HEK293 (cell line): ENCODE measurements around the gene MBP.

Experiments
- CTCF ChIA-PET: fragments of 350-600 bp; formaldehyde crosslinking; extraction: SDS; loops from one replicate; lab custom pipeline; 2021; ENCODE audit warnings: antibody characterized with exemption; lab: Yijun Ruan, JAX
- POLR2A ChIA-PET: fragments of 300-600 bp; formaldehyde crosslinking; extraction: SDS; loops from one replicate; lab custom pipeline; 2020; ENCODE audit warnings: antibody characterized with exemption, inconsistent platforms; lab: Yijun Ruan, JAX
- H3K27ac ChIP-seq: fragments of 200-500 bp; sonication (Bioruptor generic); 2 replicates; pipeline ENCODE4 v1.5.1; 2014; ENCODE audit warnings: low read depth, low read length, control low read depth, inconsistent platforms; ENCODE audit errors: extremely low read depth
- H3K36me3 ChIP-seq, 2 experiments: fragments of 200-500 bp in 1 of 2; sonication (Bioruptor generic) in 1 of 2; 1 replicate in 1 of 2; 2 replicates in 1 of 2; pipeline ENCODE4 v1.5.1; 2014 to 2017; ENCODE audit warnings: inconsistent platforms in 2 of 2, low read length in 2 of 2; ENCODE audit not compliant: control insufficient read depth in 2 of 2, insufficient read depth in 1 of 2
- H3K4me1 ChIP-seq: fragments of 200-500 bp; sonication (Bioruptor generic); 2 replicates; pipeline ENCODE4 v1.5.1; 2014; ENCODE audit warnings: mild to moderate bottlenecking, low read length, inconsistent platforms; ENCODE audit not compliant: control insufficient read depth, insufficient read depth
- H3K4me3 ChIP-seq: 2 replicates; pipeline ENCODE4 v1.5.1; 2011; ENCODE audit warnings: low read depth, mild to moderate bottlenecking, control low read depth, low read length, moderate library complexity
- H3K9me3 ChIP-seq: fragments of 200-500 bp; sonication (Bioruptor generic); 2 replicates; pipeline ENCODE4 v1.5.1; 2014; ENCODE audit warnings: low read depth, low read length, inconsistent platforms; ENCODE audit not compliant: control insufficient read depth, insufficient read depth
- GFI1B ChIP-seq: fragments of 450-650 bp; formaldehyde crosslinking; IDR thresholded peaks from 2 replicates; pipeline ENCODE4 v1.5.1; 2016; ENCODE audit warnings: missing biosample characterization, missing genetic modification characterization
- HOXA7 ChIP-seq: sonication (generic); formaldehyde crosslinking; IDR thresholded peaks from 2 replicates; pipeline ENCODE4 v1.8.1; 2022; ENCODE audit warnings: missing genetic modification reagents, borderline replicate concordance
- IKZF3 ChIP-seq: fragments of 450-650 bp; IDR thresholded peaks from 2 replicates; pipeline ENCODE4 v1.5.0; 2018; ENCODE audit warnings: missing biosample characterization, mild to moderate bottlenecking, missing genetic modification characterization, moderate library complexity
- KLF16 ChIP-seq: fragments of 450-650 bp; formaldehyde crosslinking; IDR thresholded peaks from 2 replicates; pipeline ENCODE4 v1.5.1; 2017; ENCODE audit warnings: missing biosample characterization, missing genetic modification characterization
- KLF9 ChIP-seq: fragments of 450-650 bp; formaldehyde crosslinking; IDR thresholded peaks from 2 replicates; pipeline ENCODE4 v1.5.1; 2016; ENCODE audit warnings: missing biosample characterization, missing genetic modification characterization, low read depth
- PRDM1 ChIP-seq: fragments of 450-650 bp; formaldehyde crosslinking; IDR thresholded peaks from 2 replicates; pipeline ENCODE4; 2016; ENCODE audit warnings: missing biosample characterization, missing genetic modification characterization
- SALL2 ChIP-seq: fragments of 450-650 bp; formaldehyde crosslinking; IDR thresholded peaks from 2 replicates; pipeline ENCODE4 v1.5.0; 2017; ENCODE audit warnings: missing biosample characterization, mild to moderate bottlenecking, missing genetic modification characterization, borderline replicate concordance
- WT1 ChIP-seq: fragments of 450-650 bp; formaldehyde crosslinking; IDR thresholded peaks from 2 replicates; pipeline ENCODE4 v1.5.1; 2016; ENCODE audit warnings: missing biosample characterization, missing genetic modification characterization
- ZBTB48 ChIP-seq: fragments of 450-650 bp; formaldehyde crosslinking; IDR thresholded peaks from 2 replicates; pipeline ENCODE4 v1.5.1; 2016; ENCODE audit warnings: missing biosample characterization, missing genetic modification characterization
- ZFP41 ChIP-seq: fragments of 450-650 bp; formaldehyde crosslinking; IDR thresholded peaks from 2 replicates; pipeline ENCODE4 v1.5.1; 2016; ENCODE audit warnings: missing biosample characterization, missing genetic modification characterization, borderline replicate concordance
- ZIC2 ChIP-seq: fragments of 450-650 bp; formaldehyde crosslinking; IDR thresholded peaks from 2 replicates; pipeline ENCODE4 v1.5.1; 2016; ENCODE audit warnings: missing biosample characterization, missing genetic modification characterization
- ZNF184 ChIP-seq: fragments of 450-650 bp; IDR thresholded peaks from 2 replicates; pipeline ENCODE4 v1.5.1; 2018; ENCODE audit warnings: missing biosample characterization, mild to moderate bottlenecking, missing genetic modification characterization
- ZNF223 ChIP-seq: fragments of 450-650 bp; formaldehyde crosslinking; IDR thresholded peaks from 2 replicates; pipeline ENCODE4 v1.5.1; 2016; ENCODE audit warnings: missing biosample characterization, missing genetic modification characterization
- ZNF426 ChIP-seq: fragments of 450-650 bp; formaldehyde crosslinking; IDR thresholded peaks from 2 replicates; pipeline ENCODE4 v1.5.1; 2017; ENCODE audit warnings: missing biosample characterization, missing genetic modification characterization, mild to moderate bottlenecking, inconsistent platforms, moderate library complexity
- ZNF560 ChIP-seq: fragments of 450-650 bp; formaldehyde crosslinking; IDR thresholded peaks from 2 replicates; pipeline ENCODE4 v1.5.1; 2017; ENCODE audit warnings: missing biosample characterization, missing genetic modification characterization, borderline replicate concordance
- ZNF596 ChIP-seq: fragments of 450-650 bp; IDR thresholded peaks from 2 replicates; pipeline ENCODE4 v1.5.0; 2018; ENCODE audit warnings: missing biosample characterization, mild to moderate bottlenecking, missing genetic modification characterization, moderate library complexity
- ZNF658 ChIP-seq: fragments of 450-650 bp; formaldehyde crosslinking; IDR thresholded peaks from 2 replicates; pipeline ENCODE4; 2016; ENCODE audit warnings: missing biosample characterization, missing genetic modification characterization
- ZNF670 ChIP-seq: fragments of 450-650 bp; formaldehyde crosslinking; IDR thresholded peaks from 2 replicates; pipeline ENCODE4 v1.5.1; 2016; ENCODE audit warnings: missing biosample characterization, missing genetic modification characterization, low read depth
- ZNF792 ChIP-seq: fragments of 450-650 bp; formaldehyde crosslinking; IDR thresholded peaks from 2 replicates; pipeline ENCODE4 v1.5.1; 2016; ENCODE audit warnings: missing biosample characterization, missing genetic modification characterization
- ZSCAN16 ChIP-seq: fragments of 450-650 bp; formaldehyde crosslinking; IDR thresholded peaks from 2 replicates; pipeline ENCODE4 v1.5.1; 2016; ENCODE audit warnings: missing biosample characterization, missing genetic modification characterization
- TF ChIP-seq, protein P1 (sequence below): fragments of 450-650 bp; formaldehyde crosslinking; conservative IDR thresholded peaks from 2 replicates; pipeline ENCODE4 v1.5.1; 2016; ENCODE audit warnings: low read depth, missing biosample characterization, missing genetic modification characterization
- TF ChIP-seq, protein P2 (sequence below): fragments of 450-650 bp; formaldehyde crosslinking; IDR thresholded peaks from 2 replicates; pipeline ENCODE4 v1.5.1; 2016; ENCODE audit warnings: missing biosample characterization, missing genetic modification characterization
- TF ChIP-seq, protein P3 (sequence below): IDR thresholded peaks from 2 replicates; pipeline ENCODE4 v1.6.1; 2011; ENCODE audit warnings: mild to moderate bottlenecking, low read depth, low read length, borderline replicate concordance

The MBP gene

DNA sequence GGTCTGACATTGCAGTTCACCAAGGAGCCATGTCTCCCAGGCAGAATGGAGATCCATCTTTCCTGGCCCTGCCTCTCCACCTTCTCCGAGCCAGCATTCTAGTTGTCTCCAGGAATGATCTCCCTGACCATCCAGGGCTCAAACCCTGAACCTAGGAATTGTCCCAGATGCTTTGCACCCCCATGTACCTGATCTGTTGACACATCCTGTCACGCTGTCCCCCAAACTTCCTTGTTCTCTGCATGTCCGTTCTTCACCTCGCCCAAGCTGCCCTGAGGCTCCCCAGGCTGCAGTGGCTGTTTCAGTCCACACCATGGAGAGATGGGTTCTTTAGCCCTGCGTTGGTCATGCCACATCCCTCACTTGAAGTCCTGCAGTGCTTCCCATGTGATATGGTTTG lies 7.0 kb upstream of the MBP start:
- ChIA-PET CTCF (interaction anchor here (0.6 to 1.1 kb wide), 2 partner anchors 12 to 136 kb away, joined by 3 read pairs; no protein-coding TSS in a partner anchor), POLR2A (no interaction called here)
- Histone ChIP-seq H3K36me3 (no peaks in the 10 kb centered on the region), H3K27ac (no peak overlapping the region), H3K4me1 (no peaks in the 10 kb centered on the region), H3K9me3 (no peaks in the 10 kb centered on the region; the same call in 1 of the 2 replicates), H3K4me3 (no peak overlapping the region)
- no peak for TF ChIP-seq ZNF184

DNA sequence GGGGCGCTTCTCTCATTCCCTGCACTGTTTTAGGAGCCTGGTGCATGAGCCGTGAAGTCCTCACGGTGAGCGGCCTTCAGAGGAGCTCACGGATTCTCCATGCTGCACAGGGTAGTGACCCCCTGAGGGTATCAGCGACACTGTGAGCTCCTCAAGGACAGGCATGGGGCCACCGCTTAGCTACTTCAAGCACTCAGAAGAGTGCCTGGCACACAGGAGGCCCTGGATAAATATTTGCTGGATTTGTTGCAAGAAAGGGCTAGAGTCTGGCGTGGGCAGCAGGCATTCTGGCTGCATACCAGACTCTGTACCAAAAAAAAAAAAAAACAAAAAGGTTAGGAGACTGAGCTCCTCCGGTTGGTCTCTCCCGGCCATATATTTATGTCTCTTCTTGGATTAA lies 5.7 kb upstream of the MBP start:
- POLR2A ChIA-PET = interaction anchor here (0.6 kb wide), 1 partner anchor 28 kb away, joined by 3 read pairs; no protein-coding TSS in a partner anchor
- Histone ChIP-seq H3K4me1 (no peaks in the 10 kb centered on the region; the same call in 1 of the 2 replicates), H3K36me3 (no peaks in the 10 kb centered on the region), H3K4me3 (no peak overlapping the region), H3K9me3 (no peaks in the 10 kb centered on the region), H3K27ac (no peak overlapping the region)
- CTCF ChIA-PET = interaction anchor here (0.7 kb wide), 1 partner anchor 18 kb away, joined by 3 read pairs; no protein-coding TSS in a partner anchor
- TF ChIP-seq ZIC2 (tag by site-specific recombination) (peak; percentile 66), KLF9 (tag by site-specific recombination) (no peak)

DNA sequence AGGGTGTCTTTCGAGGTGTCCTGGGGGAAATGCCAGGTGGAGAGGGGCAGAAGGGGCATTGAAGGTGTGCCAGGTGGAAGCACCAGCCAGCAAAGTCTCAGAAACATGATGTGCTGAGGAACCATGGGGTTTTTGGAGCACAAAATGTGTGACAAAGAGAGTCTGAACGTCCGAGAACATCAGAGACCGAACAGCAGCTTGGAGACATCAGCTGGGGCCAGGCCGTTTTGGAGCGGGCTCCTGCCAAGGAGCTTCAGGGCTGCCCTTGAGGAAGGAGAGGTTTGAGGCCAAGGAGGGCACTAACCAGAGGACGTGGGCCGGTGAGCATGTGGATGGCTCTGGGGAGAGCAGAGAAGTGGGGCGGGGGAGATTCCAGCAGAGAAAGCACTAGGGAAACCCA lies 5.3 kb upstream of the MBP start:
- H3K9me3 ChIP-seq = no peaks in the 10 kb centered on the region
- POLR2A ChIA-PET = no interaction called here
- H3K4me3 ChIP-seq = no peak overlapping the region
- no peak overlapping the region for H3K27ac ChIP-seq
- CTCF ChIA-PET = no interaction called here
- TF ChIP-seq GFI1B (tag by site-specific recombination) (no peak), ZSCAN16 (tag by site-specific recombination) (no peak), ZNF426 (tag by site-specific recombination) (no peak), PRDM1 (tag by site-specific recombination) (no peak), HOXA7 (no peak), ZNF670 (tag by site-specific recombination) (no peak), ZFP41 (no peak), SALL2 (tag by site-specific recombination) (no peak), KLF16 (tag by site-specific recombination) (no peak), ZNF560 (tag by site-specific recombination) (no peak), ZNF596 (tag by site-specific recombination) (no peak), ZNF792 (no peak), ZNF223 (no peak), WT1 (no peak), IKZF3 (tag by site-specific recombination) (no peak), ZBTB48 (no peak), ZNF658 (no peak)
- TF ChIP-seq, protein P1, sequence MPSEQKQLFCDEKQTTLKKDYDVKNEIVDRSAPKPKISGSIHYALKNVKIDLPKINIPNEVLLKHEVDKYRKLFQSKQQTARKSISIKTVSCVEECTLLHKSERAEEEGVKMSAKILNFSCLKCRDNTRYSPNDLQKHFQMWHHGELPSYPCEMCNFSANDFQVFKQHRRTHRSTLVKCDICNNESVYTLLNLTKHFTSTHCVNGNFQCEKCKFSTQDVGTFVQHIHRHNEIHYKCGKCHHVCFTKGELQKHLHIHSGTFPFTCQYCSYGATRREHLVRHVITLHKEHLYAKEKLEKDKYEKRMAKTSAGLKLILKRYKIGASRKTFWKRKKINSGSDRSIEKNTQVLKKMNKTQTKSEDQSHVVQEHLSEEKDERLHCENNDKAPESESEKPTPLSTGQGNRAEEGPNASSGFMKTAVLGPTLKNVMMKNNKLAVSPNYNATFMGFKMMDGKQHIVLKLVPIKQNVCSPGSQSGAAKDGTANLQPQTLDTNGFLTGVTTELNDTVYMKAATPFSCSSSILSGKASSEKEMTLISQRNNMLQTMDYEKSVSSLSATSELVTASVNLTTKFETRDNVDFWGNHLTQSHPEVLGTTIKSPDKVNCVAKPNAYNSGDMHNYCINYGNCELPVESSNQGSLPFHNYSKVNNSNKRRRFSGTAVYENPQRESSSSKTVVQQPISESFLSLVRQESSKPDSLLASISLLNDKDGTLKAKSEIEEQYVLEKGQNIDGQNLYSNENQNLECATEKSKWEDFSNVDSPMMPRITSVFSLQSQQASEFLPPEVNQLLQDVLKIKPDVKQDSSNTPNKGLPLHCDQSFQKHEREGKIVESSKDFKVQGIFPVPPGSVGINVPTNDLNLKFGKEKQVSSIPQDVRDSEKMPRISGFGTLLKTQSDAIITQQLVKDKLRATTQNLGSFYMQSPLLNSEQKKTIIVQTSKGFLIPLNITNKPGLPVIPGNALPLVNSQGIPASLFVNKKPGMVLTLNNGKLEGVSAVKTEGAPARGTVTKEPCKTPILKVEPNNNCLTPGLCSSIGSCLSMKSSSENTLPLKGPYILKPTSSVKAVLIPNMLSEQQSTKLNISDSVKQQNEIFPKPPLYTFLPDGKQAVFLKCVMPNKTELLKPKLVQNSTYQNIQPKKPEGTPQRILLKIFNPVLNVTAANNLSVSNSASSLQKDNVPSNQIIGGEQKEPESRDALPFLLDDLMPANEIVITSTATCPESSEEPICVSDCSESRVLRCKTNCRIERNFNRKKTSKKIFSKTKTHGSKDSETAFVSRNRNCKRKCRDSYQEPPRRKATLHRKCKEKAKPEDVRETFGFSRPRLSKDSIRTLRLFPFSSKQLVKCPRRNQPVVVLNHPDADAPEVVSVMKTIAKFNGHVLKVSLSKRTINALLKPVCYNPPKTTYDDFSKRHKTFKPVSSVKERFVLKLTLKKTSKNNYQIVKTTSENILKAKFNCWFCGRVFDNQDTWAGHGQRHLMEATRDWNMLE (tag by site-specific recombination) = no peak
- TF ChIP-seq, protein P2, sequence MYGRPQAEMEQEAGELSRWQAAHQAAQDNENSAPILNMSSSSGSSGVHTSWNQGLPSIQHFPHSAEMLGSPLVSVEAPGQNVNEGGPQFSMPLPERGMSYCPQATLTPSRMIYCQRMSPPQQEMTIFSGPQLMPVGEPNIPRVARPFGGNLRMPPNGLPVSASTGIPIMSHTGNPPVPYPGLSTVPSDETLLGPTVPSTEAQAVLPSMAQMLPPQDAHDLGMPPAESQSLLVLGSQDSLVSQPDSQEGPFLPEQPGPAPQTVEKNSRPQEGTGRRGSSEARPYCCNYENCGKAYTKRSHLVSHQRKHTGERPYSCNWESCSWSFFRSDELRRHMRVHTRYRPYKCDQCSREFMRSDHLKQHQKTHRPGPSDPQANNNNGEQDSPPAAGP = no peak
- TF ChIP-seq, protein P3, sequence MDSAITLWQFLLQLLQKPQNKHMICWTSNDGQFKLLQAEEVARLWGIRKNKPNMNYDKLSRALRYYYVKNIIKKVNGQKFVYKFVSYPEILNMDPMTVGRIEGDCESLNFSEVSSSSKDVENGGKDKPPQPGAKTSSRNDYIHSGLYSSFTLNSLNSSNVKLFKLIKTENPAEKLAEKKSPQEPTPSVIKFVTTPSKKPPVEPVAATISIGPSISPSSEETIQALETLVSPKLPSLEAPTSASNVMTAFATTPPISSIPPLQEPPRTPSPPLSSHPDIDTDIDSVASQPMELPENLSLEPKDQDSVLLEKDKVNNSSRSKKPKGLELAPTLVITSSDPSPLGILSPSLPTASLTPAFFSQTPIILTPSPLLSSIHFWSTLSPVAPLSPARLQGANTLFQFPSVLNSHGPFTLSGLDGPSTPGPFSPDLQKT = no peak
- H3K36me3 ChIP-seq = no peaks in the 10 kb centered on the region
- no peaks in the 10 kb centered on the region; the same call in 1 of the 2 replicates for H3K4me1 ChIP-seq
